Measurements from ENCODE around the gene ENOX1.

The ENOX1 gene

GRCh38 chr13:43229506-43229905 is 557.3 kb downstream of the ENOX1 start:
- no peak for DNase-seq

- no peak for DNase-seq
Measured at GRCh38 chr13:43227721-43228120, 559.1 kb downstream of the ENOX1 start.

- DNase-seq: no peak
Measured at GRCh38 chr13:43223216-43223615, 563.6 kb downstream of the ENOX1 start.

- no peak for DNase-seq
Measured at GRCh38 chr13:43222086-43222485, 564.7 kb downstream of the ENOX1 start.

- DNase-seq: no peak
Measured at GRCh38 chr13:43221611-43222010, 565.2 kb downstream of the ENOX1 start.

- no peak for DNase-seq
Measured at GRCh38 chr13:43220873-43221595, 565.7 kb downstream of the ENOX1 start.

- DNase-seq: no peak
Measured at GRCh38 chr13:43214124-43214523, 572.6 kb downstream of the ENOX1 start.

- DNase-seq: no peak
Measured at GRCh38 chr13:43206838-43207237, 579.9 kb downstream of the ENOX1 start.

- DNase-seq: no peak
Measured at GRCh38 chr13:43205416-43205815, 581.4 kb downstream of the ENOX1 start.

- no peak for DNase-seq
Measured at GRCh38 chr13:43204591-43204990, 582.2 kb downstream of the ENOX1 start.

GRCh38 chr13:43203781-43204180 is 583.0 kb downstream of the ENOX1 start:
- no peak for DNase-seq

- DNase-seq: no peak
Measured at GRCh38 chr13:43200736-43201135, 586.0 kb downstream of the ENOX1 start.

GRCh38 chr13:43200307-43200706 is 586.5 kb downstream of the ENOX1 start:
- DNase-seq: no peak

- no peak for DNase-seq
Measured at GRCh38 chr13:43196750-43197370, 589.9 kb downstream of the ENOX1 start.

- peak; percentile 79 for DNase-seq
Measured at GRCh38 chr13:43196086-43196621, 590.6 kb downstream of the ENOX1 start.

GRCh38 chr13:43195551-43195950 is 591.2 kb downstream of the ENOX1 start:
- no peak for DNase-seq

- no peak for DNase-seq
Measured at GRCh38 chr13:43195112-43195511, 591.7 kb downstream of the ENOX1 start.

- no peak for DNase-seq
Measured at GRCh38 chr13:43193789-43194420, 592.9 kb downstream of the ENOX1 start.

- no peak for DNase-seq
Measured at GRCh38 chr13:43191546-43191945, 595.2 kb downstream of the ENOX1 start.

GRCh38 chr13:43185226-43185625 is 601.5 kb downstream of the ENOX1 start:
- no peak for DNase-seq

- DNase-seq: no peak
Measured at GRCh38 chr13:43180837-43181236, 605.9 kb downstream of the ENOX1 start.

- no peak for DNase-seq
Measured at GRCh38 chr13:43180036-43180660, 606.6 kb downstream of the ENOX1 start.

- no peak for DNase-seq
Measured at GRCh38 chr13:43171489-43171888, 615.3 kb downstream of the ENOX1 start.

- no peak for DNase-seq
Measured at GRCh38 chr13:43170506-43170905, 616.3 kb downstream of the ENOX1 start.

All from DMS 273 treated with DMSO at 0.1 percent for 48 hours (cell line).